Jurkat, Clone E6-1 (cell line): ENCODE data around the gene PAX9.

Experiments used
- DNase-seq: peaks from one replicate; pipeline ENCODE4 v3.0.0-alpha.2; 2011; ENCODE audit warnings: low read depth, low spot score
- H3K4me3 ChIP-seq: 2 replicates; pipeline ENCODE4 v1.5.1; 2011; ENCODE audit warnings: mild to moderate bottlenecking, low read length, control low read depth, moderate library complexity

Gene PAX9

DNA sequence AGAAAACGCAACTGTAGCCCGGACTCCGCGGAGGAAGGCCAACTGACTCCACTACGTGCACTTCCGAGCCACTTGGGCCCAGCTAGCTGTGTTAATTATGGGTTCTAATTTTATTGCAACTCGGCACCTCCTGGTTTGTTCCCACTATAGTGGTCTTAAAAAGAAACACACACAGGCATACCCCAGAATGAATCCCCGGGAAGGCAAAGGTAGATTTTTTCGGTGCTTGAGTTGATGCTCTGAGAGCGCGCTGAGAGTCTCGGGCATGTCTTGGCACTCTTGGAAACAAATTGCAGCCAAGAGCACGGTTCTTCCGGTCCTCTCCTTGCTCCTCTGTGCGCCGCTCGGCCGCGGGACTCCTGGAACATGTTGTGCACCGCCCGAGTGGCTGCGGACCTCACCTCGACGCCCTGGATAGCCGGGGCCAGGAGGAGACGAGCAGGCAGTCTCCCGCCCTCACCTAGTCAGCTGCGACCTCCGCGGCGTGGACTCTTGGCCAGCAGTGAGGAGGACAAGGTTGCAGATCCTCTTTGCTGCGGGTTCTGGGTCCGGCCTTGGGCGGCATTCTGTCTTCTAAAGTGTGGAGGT, 6.8 kb upstream of the PAX9 start:
- H3K4me3 ChIP-seq: no peak overlapping the region
- no peak for DNase-seq

DNA sequence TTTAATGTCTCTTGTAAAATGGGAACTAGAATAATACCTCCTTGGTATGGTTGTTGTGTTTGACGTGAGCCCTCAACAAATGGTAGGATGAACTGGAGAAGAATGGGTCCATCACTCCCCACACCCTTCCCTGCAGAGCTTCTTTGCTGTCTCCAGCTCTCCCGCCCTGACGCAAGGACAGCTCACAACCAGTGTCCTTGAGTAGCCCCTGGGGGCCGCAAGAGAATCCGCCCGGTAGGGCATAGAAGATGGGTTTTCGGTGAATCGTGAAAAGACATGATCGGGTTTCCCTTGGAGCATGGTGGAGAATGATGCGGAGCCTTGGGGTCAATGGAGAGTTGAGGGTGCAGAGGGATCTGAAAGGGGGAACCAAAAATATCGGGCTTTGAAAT, 6.1 kb upstream of the PAX9 start:
- DNase-seq: no peak
- H3K4me3 ChIP-seq: peak overlapping the region; percentile 39

GRCh38 chr14:36655963-36656686, 5.5 kb upstream of the PAX9 start:
- peak overlapping the region; percentile 39 for H3K4me3 ChIP-seq
- DNase-seq: peak; percentile 46

- no peak for DNase-seq
- peak overlapping the region; percentile 13; the same call in 1 of the 2 replicates for H3K4me3 ChIP-seq
Observed at GRCh38 chr14:36656687-36657398, 4.8 kb upstream of the PAX9 start.

- no peak for DNase-seq
Observed at GRCh38 chr14:36657399-36658122, 4.1 kb upstream of the PAX9 start.

DNA sequence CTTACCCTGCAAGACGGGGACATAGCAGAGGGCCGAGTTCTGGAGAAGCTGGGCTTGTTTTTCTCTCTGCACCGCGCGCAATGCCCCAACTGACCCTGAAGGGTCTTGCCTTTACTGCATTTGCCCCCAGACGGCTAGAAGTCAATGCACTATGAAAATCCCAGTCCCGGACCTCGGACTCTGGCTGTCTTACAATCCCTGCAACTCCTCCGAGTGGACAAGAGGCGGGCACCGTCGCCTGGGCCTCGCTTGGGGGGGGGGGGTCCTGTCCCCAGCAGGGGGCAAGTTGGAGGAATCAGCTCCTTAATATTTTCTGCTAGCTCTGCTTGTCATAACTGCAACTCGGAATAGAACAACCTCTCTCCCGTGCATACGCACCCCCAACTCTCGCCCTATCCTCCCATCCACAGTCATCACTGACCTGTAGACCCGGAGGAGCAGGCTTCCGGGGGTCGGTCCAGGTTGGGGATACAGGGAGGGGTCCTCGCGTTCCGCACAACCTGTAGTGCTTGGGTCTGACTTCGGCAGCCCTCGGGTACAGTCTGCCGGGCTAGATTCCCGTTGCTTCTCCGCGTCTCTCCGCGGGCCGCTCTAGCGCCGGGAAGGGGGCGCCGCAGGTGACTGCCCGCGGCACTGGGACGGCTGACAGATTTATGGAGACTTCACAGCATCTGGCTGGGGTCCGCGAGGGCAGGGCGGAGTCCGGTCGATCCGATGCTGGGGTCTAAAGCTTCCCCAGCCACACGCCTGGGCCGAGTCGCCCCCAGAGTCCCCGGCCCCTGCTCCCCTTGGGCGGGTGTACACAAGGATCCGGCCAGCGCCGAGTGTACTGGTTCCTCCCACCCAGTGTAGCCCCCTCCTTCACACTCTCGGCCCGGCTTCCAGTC, 3.3 kb upstream of the PAX9 start:
- no peak for DNase-seq
- no peak overlapping the region for H3K4me3 ChIP-seq

More at GRCh38 chr14:36657399-36658122, 4.1 kb upstream of the PAX9 start:
- peak overlapping the region; percentile 13; the same call in 1 of the 2 replicates for H3K4me3 ChIP-seq

GRCh38 chr14:36659010-36659821, 2.4 kb upstream of the PAX9 start:
- no peak for DNase-seq
- H3K4me3 ChIP-seq: no peak overlapping the region

- H3K4me3 ChIP-seq: no peak overlapping the region
- no peak for DNase-seq
Observed at GRCh38 chr14:36659822-36660735, 1.6 kb upstream of the PAX9 start.

DNA sequence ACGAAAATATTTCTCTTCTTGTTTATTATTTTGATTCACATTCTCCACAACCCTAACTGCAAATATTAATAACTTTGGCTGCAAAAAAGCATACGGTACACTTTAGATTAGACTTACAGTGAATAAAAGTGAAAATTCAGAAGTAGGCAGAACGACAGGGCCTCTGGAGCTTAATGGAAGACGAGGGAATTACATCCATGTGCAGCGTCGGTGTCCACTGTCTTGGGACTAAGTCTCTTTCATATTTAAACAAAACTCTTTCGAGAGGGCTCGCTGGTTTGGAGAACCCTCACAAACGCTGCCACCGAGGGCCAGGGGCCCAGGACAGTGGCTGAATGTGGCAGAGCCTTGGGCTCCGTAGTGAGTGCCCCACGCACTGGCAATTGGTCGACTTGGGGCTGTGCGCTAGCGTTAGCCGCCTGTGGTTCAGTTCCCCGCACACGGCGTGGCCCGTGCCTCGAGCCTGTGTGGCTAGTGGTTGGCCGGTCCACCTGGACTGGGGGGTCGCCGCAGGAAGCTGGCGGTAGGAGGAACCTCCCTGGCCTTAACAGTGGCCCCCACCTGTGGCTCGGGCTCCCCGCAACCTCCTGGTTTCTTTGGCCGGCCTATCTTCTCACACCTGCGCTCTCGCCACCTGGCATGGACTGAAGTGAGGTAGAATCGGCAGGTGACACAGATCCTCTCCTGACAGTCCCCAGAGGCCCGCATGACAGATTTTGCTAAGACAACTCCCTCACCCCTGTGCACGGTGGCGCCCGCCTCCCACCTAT, 739 bp upstream of the PAX9 start:
- peak overlapping the region; percentile 76 for H3K4me3 ChIP-seq
- DNase-seq: no peak

- DNase-seq: no peak
- peak overlapping the region; percentile 76 for H3K4me3 ChIP-seq
Observed at GRCh38 chr14:36662258-36662542, 540 bp downstream of the PAX9 start.

DNA sequence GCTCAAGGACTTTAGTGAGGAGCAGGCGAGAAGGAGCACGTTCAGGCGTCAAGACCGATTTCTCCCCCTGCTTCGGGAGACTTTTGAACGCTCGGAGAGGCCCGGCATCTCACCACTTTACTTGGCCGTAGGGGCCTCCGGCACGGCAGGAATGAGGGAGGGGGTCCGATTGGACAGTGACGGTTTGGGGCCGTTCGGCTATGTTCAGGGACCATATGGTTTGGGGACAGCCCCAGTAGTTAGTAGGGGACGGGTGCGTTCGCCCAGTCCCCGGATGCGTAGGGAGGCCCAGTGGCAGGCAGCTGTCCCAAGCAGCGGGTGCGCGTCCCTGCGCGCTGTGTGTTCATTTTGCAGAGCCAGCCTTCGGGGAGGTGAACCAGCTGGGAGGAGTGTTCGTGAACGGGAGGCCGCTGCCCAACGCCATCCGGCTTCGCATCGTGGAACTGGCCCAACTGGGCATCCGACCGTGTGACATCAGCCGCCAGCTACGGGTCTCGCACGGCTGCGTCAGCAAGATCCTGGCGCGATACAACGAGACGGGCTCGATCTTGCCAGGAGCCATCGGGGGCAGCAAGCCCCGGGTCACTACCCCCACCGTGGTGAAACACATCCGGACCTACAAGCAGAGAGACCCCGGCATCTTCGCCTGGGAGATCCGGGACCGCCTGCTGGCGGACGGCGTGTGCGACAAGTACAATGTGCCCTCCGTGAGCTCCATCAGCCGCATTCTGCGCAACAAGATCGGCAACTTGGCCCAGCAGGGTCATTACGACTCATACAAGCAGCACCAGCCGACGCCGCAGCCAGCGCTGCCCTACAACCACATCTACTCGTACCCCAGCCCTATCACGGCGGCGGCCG, 1.1 kb downstream of the PAX9 start:
- DNase-seq: no peak
- peak overlapping the region; percentile 76 for H3K4me3 ChIP-seq

- DNase-seq: no peak
- H3K4me3 ChIP-seq: no peak overlapping the region
Observed at GRCh38 chr14:36663404-36664321, 2.0 kb downstream of the PAX9 start.

- no peak overlapping the region for H3K4me3 ChIP-seq
- no peak for DNase-seq
Observed at GRCh38 chr14:36664322-36665193, 2.9 kb downstream of the PAX9 start.
